Right kidney (tissue), 1 donor: ENCODE results near the gene INO80E.
"Not testable (repeated sequence)": the region's sequence is repeated elsewhere in the genome, so short reads cannot be mapped to it uniquely, and the experiment has no call there.

Source experiments
- DNase-seq: peaks from one replicate; pipeline ENCODE4 v3.0.0-alpha.2; 2016

Gene INO80E

GRCh38 chr16:30009085-30009862, 13.2 kb downstream of the INO80E start:
- DNase-seq: no peak

DNA sequence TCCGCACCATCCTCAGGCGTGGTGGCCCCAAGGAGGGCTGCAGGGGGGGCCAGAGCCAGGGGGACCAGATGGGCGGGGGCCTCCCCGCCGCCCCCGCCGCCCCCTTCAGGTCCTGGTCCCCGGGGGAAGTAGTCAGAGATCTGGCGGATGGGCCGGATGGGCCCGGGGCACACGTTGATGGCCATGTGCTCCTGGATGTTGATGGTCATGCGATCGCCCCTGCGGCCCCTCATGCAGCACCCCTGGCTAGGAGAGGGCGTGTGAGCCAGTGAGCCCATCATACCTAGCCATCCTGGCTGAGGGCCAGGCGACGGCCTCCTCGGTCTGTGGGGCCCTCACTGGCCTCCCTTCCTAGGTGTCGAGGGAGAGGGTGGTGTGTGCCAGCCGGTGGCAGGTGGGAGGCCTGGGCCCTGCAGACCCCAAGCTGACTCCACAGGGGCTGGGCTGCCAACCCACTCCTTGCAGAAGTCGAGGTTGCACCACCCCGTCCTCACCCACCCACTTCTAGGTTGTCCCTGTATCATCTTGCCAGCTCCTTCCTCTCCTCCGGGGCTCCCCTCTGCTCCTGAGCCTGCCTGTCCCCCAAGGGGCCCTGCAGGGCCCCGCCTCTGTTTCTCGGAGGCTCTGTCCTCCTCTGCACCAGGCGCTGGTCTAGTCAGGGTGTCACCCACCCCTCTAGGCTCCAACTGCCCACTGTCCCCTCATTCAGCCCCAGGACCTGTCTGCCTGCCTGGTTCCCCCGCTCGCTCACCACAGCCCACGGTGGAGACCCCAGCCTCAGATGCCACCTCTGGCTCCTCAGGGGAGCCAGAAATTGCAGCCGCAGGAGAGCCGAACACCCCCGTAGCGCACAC, 14.2 kb downstream of the INO80E start:
- no peak for DNase-seq

DNA sequence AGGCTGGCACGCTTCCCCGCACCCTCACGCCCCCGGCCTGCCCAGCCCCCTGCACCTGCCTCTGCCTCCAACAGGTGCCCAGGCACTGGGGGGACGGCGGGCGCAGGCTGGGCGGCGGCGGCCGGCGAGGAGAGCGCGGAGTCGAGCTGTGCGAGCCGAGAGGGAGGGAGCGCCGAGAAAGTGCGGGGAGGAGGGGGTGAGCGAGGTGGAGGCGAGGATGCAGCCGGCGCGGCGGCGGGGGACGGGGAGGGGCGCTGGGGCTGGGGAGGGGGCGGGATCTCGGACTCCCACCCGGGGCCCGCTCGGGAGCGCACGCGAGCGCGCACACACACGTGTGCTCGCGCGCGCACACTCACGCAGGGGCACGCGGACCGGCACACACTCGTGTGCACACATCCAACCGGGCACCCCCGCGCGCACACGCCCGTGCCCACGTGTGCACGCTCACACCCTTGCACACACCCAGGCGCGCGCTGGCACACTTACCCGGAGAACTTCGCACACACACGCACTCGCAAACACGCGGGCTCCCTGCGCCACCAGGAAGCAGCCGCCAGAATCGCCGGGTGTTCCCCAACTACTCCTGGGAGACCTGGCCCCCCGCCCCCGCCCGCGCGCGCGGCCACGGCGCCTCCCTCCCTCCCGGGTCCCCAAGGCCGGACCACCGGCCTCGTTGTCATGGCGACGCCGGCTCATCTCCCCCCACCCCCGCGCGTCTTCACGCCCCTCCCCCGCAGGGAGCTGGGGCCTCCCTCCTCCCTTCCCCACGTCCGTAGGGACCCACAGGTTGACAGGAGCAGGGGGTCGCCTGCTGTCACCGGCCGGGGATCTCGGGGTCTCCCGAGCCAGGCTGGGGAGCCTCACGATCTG, 15.0 kb downstream of the INO80E start, which contains the start of gene DOC2A:
Gene DOC2A, minus strand, starts transcription at position 184 of the 870 bp plus-strand sequence. CDS start 805 bp downstream, outside the sequence.
- DNase-seq: peak; percentile 45

DNA sequence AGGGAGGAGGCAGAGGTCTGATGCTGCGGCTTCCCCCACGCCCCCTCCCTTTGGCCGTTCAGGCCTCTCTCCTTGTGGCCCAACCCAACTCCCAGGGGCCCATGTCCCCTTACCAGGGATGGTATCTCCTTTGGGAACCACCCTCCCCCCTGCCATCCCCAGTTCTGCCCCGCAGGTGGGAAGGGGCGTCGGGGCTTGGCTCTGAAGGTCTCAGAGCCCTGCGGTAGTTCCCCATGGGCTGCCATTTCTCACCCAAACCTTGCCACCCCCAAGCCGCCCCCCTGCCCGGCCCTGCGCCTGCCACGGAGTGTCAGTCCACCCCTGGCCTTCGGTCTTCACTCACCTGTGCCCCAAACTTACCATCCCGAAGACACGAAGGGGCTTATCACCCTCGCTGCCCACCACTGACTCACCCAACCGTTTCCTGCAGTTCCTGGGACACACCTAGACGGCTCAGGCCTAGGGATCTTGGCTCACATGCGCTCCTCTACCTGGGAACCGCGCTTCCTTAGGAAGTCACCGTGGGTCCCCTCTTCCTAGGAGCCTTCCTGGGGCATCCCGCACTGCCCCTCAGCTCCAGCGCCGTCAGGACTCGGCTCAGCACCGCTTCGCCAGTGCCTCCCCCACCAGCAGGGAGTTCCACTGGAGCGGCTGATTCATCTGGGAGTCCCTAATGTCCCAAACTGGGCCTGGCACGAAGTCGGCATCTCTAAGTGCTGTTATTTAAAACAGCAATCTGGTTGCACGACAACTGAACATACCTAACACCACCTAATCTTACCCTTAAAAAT, 15.9 kb downstream of the INO80E start:
- no peak for DNase-seq

DNA sequence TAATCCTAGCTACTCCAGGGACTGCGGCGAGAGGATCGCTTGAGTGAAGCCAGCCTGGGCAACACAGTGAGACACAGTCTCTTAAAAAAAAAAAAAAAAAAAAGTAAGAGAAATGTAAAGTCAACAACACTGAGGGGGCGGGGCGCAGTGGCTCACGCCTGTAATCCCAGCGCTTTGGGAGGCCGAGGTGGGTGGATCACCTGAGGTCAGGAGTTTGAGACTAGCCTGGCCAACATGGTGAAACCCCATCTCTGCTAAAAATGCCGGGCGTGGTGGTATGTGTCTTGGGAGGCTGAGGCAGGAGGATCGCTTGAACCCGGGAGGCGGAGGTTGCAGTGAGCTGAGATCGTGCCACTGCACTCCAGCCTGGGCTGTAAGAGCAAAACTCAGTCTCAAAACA, 16.6 kb downstream of the INO80E start:
- DNase-seq: not testable (repeated sequence)

DNA sequence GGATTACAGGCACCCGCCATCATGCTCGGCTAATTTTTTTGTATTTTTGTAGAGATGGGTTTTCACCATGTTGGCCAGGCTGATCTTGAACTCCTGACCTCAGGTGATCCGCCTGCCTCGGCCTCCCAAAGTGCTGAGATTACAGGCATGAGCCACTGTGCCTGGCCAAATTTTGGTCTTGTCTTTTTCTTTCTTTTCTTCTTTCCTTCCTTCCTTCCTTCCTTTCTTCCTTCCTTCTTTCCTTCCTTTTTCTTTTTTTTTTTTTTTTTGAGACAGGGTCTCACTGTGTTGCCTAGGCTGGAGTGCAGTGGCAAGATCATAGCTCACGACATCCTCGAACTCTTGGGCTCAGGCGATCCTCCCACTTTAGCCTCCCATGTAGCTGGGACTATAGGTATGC, 19.4 kb downstream of the INO80E start:
- not testable (repeated sequence) for DNase-seq

- DNase-seq: no peak
Measured at GRCh38 chr16:30016555-30017276, 20.7 kb downstream of the INO80E start.

GRCh38 chr16:30017277-30017656, 21.2 kb downstream of the INO80E start:
- DNase-seq: no peak

DNA sequence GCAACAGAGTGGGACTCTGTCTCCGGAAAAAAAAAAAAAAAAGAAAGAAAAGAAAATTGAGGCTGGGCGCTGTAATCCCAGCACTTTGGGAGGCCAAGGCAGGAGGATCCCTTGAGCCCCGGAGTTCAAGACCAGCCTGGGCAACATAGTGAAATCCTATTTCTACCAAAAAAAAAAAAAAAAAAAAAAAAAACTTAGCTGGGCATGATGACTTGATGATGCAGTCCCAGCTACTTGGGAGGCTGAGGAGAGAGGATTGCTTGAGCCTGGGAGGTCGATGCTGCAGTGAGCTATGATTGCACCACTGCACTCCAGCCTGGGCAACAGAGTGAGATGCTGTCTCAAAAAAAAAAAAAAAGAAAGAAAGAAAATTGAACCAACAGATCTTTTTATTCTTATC, 21.9 kb downstream of the INO80E start:
- DNase-seq: not testable (repeated sequence)

DNA sequence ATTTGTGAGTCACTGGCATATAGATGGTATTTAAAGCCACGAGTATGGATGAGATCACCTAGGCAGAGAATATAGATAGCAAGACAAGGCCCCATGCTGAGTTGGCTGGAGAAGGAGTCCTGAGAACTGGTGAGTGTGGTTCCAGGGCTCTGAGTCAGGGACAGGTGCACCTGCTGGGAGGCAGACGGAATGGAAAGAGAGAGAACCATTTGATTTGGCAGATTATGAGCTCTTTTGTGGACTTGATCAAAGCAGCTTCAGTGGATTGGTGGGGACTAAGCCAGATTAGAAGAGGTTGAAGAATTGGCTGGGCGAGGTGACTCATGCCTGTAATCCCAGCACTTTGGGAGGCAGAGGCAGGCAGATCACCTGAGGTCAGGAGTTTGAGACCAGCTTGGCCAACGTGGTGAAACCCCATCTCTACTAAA, 22.7 kb downstream of the INO80E start:
- DNase-seq: no peak

DNA sequence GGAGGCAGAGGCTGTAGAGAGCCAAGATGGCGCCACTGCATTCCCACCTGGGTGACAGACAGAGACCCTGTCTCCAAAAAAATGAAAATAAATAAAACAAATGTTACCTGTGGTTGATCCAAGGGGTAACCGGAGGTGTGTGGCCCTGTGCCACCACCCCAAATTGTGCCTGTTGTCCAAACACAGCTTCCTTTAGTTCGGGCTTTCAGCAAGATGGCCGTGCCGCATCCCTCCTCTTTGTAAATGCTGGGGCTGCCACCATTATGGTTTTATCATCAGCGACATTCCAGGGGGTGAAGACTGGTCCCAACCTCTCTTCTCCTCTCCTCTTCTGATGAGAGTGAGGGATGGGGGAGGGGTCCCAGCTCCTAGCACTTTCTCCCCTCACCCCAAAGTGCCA, 26.8 kb downstream of the INO80E start, which contains the start of gene C16orf92:
Gene C16orf92, plus strand, starts transcription at position 312 of the 400 bp plus-strand sequence. CDS start 143 bp downstream, outside the sequence.
- DNase-seq: no peak

DNA sequence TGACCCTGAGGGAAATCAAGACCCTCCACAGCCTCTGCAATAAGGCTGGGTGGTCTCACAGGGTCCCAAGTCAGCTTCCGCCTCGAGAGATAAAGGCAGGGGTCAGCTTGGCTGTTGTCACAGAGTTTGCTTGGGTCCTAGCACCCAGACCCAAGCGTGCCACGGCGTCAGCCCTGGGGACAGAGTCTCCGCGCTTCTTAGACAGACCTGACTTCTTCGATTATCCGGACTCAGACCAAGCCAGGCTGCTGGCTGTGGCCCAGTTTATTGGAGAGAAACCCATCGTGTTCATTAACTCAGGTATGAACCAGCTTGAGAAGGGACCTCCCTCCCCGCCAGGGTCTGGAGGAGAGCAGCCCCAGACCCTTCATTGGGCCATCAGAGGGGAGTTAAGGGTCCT, 27.5 kb downstream of the INO80E start:
- DNase-seq: no peak

- no peak for DNase-seq
Measured at GRCh38 chr16:30024451-30024850, 28.4 kb downstream of the INO80E start.

- no peak for DNase-seq
Measured at GRCh38 chr16:30025156-30025555, 29.1 kb downstream of the INO80E start.

DNA sequence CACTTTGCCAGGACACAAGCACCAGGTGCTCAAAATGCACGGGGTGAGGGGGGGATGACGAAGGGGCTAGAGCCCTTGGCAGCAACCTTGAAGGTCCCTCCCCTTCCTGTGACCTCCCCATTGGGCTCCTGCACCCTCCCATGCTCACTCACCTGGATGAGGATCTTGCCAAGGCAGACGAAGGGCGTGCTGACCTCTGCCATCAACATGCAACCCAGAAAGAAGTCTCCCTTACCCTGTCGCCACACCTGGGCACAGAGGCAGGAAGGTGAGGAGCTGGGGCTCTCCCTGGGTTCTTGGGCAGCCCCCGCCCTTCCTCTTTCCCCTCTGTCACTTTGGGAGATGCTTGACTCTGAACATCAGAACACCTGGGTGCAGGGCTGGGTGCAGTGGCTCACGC, 29.5 kb downstream of the INO80E start:
- DNase-seq: no peak

DNA sequence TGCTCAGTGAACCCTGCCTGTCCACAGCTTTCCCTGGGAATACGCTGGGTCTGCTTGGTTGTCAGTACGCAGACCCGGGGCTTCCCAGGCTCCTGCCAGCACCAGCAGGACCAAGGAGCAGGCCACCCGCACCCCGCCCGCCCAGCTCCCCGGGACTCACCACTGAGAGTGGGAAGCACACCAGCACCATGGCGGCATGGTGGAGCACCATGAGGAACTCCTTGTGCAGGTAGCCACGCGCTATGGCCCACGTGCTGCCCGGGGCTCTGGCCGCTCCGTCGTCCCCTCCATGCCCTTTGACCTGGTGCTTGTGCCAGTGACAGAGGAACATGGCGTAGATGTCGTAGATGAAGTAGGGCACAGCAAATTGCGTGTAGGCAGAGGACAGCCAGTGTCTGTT, 30.4 kb downstream of the INO80E start:
- DNase-seq: no peak

GRCh38 chr16:30027588-30028437, 31.8 kb downstream of the INO80E start:
- no peak for DNase-seq

- peak; percentile 67 for DNase-seq
Measured at GRCh38 chr16:30028438-30029076, 32.5 kb downstream of the INO80E start.

GRCh38 chr16:30030011-30030685, 34.1 kb downstream of the INO80E start:
- DNase-seq: peak; percentile 30
